GM12891 (cell line): Measurements from ENCODE around the gene PHF24.

Source experiments
- POLR2A ChIP-seq: IDR thresholded peaks from 2 replicates; pipeline ENCODE4 v1.6.1; 2011; ENCODE audit warnings: low read depth, low read length, control low read depth
- POLR2AphosphoS5 ChIP-seq: IDR thresholded peaks from 2 replicates; pipeline ENCODE4 v1.6.1; 2011; ENCODE audit warnings: low read depth, low read length, control low read depth
- SPI1 ChIP-seq: IDR thresholded peaks from 2 replicates; pipeline ENCODE4 v1.6.1; 2011; ENCODE audit warnings: low read depth, low read length, control low read depth
- TAF1 ChIP-seq: IDR thresholded peaks from 2 replicates; pipeline ENCODE4 v1.6.1; 2011; ENCODE audit warnings: low read depth, low read length, control low read depth

DNA sequence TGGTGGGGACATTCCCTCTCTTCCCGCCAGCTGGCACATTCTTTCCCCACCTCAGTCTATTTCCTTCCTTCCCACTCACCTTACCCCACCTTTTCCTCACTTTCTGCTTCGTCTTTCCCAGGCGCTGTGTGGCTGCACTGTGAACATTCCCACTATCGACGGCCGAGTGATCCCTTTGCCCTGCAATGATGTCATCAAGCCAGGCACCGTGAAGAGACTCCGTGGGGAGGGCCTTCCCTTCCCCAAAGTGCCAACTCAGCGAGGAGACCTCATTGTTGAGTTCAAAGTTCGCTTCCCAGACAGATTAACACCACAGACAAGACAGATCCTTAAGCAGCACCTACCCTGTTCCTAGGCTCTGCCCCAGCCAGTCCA lies 38.8 kb downstream of the PHF24 start:
- TF ChIP-seq POLR2AphosphoS5, result no peak
- TF ChIP-seq POLR2A, result no peak
- no peak for TF ChIP-seq TAF1
- TF ChIP-seq SPI1, result no peak
